ENCODE results near the gene CYP4F3. TPM values are rescaled to one million over a fixed set of nuclear protein-coding genes. Genes with fewer than 3 reads are reported as not detected.

The CYP4F3 gene
- total RNA-seq, 1 donor from 2014 or later: not detected

DNA sequence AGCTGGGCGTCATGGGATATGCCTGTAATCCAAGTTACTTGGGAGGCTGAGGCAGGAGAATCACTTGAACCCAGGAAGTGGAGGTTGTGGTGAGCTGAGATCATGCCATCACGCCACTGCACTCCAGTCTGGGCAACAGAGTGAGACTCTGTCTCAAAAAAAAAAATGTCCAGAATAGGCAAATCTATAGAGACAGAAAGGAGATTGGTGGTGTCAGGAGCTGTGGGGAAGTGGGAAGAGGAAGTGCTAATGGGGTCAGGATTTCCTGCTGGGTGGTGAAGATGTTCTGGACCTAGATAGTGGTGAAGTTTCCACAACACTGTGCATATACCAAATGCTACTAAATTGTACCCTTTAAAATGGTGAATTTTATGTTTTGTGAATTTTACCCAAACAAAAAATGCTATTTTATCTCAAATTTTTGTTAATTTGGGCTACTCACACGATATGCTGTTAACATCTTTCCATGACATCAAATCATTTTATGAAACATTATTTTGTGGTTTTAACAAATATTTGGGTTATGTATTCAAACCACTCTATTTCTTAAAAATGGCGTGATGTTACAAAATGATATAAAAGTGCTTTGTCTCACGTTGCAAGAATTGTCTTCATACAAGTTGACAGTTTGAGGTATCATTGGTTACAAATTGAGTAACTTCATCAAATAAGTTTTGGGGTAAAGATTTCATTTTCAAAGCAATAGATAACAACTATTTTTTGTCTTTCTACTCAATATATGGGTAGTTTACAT, 7.4 kb upstream of the CYP4F3 start:
- no peak for DNase-seq (ENCODE audit: low read depth)
- TF ChIP-seq, protein P1, sequence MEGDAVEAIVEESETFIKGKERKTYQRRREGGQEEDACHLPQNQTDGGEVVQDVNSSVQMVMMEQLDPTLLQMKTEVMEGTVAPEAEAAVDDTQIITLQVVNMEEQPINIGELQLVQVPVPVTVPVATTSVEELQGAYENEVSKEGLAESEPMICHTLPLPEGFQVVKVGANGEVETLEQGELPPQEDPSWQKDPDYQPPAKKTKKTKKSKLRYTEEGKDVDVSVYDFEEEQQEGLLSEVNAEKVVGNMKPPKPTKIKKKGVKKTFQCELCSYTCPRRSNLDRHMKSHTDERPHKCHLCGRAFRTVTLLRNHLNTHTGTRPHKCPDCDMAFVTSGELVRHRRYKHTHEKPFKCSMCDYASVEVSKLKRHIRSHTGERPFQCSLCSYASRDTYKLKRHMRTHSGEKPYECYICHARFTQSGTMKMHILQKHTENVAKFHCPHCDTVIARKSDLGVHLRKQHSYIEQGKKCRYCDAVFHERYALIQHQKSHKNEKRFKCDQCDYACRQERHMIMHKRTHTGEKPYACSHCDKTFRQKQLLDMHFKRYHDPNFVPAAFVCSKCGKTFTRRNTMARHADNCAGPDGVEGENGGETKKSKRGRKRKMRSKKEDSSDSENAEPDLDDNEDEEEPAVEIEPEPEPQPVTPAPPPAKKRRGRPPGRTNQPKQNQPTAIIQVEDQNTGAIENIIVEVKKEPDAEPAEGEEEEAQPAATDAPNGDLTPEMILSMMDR (conservative IDR thresholded peaks at IDR 0.05; ENCODE audit: low read depth, low read length): no peak
- H3K4me3 ChIP-seq (ENCODE audit: low read depth, low read length): no peak overlapping the region

DNA sequence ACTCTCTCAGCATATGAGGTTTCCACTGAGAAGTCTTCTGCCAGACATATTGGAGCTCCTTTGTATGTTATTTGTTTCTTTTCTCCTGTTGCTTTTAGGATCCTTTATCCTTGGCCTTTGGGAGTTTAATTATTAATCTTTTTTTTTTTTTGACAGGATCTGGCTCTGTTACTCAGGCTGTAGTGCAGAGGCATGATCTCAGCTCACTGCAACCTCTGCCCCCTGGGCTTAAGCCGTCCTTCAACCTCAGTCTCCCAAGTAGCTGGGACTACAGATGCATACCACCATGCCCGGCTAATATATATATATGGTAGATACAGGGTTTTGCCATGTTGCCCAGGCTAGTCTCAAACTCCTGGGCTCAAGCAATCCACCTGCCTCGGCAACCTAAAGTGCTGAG, 6.6 kb upstream of the CYP4F3 start:
- H3K4me3 ChIP-seq (ENCODE audit: low read depth, low read length): no peak overlapping the region
- no peak for DNase-seq (ENCODE audit: low read depth)
- TF ChIP-seq, protein P1 (conservative IDR thresholded peaks at IDR 0.05; ENCODE audit: low read depth, low read length): no peak

DNA sequence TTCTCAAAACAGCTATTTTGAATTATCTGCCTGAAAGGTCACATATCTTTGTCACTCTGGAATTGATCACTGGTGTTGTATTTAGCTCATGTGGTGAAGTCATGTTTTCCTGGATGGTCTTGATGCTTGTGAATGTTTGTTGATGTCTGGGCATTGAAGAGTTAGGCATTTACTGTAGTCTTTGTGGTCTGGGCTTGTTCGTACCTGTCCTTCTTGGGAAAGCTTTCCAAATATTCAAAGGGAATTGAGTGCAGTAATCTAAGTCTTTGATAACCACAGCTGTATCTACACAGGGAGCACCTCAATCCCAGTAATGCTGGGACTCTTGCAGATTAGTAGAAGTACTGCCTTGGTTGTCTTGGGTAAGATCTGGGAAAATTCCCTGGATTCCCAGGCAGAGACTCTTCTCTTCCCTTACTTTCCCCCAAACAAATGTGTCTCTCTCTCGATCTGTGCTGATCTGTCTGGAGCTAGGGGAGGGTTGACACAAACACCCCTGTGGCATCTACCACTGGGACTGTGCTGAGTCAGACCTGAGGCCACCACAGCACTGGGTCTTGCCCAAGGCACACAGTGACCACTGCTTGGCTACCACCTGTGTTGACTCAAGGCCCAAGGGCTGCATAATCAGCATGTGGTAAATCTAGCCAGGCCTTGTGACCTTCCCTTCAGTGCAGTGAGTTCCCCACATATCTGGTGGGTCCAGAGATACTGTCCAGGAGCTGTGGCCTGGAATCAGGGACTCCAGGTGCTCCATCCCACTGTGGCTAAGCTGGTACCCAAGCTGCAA, 5.5 kb upstream of the CYP4F3 start:
- TF ChIP-seq, protein P1 (conservative IDR thresholded peaks at IDR 0.05; ENCODE audit: low read depth, low read length): no peak
- no peak overlapping the region for H3K4me3 ChIP-seq (ENCODE audit: low read depth, low read length)
- no peak for DNase-seq (ENCODE audit: low read depth)

DNA sequence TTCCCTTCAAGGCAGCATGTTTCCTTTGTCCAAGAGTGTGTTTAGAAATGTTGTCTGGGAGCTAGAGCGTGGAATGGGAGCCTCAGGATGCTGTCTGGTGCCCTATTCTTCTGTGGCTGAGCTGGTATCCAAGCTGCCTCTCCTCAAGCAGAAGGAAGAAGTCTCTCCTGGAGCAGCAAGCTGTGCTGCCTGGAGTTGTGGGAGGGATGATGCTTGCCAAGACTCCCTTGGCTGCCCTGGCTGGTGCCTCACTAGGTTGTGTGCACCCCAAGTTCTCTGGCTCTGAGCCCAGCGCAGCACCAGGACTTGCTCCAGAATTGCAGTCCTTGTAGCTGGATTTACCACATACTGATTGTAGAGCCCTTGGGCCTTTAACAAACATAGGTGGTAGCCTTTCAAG, 4.7 kb upstream of the CYP4F3 start:
- DNase-seq (ENCODE audit: low read depth): no peak
- TF ChIP-seq, protein P1 (conservative IDR thresholded peaks at IDR 0.05; ENCODE audit: low read depth, low read length): no peak
- no peak overlapping the region for H3K4me3 ChIP-seq (ENCODE audit: low read depth, low read length)

DNA sequence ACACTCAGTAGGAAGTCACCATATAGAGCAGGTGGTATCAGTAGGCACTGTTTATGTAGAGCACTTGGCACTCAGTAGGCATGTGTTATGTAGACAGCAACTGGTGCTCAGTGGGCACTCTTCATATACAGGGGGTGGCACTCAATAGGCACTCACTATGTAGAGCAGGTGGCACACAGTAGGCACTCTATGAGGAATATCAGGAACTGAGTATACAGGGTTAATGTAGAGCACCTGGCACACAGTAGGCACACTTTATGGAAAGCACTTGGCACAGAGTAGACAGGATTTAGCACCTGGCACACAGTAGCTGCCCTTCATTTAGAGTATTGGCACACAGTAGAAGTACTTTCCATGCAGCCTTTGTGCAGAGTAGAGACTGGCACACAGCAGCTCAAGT, 1.1 kb upstream of the CYP4F3 start:
- H3K4me3 ChIP-seq (ENCODE audit: low read depth, low read length): no peak overlapping the region
- TF ChIP-seq, protein P1 (conservative IDR thresholded peaks at IDR 0.05; ENCODE audit: low read depth, low read length): no peak
- no peak for DNase-seq (ENCODE audit: low read depth)

DNA sequence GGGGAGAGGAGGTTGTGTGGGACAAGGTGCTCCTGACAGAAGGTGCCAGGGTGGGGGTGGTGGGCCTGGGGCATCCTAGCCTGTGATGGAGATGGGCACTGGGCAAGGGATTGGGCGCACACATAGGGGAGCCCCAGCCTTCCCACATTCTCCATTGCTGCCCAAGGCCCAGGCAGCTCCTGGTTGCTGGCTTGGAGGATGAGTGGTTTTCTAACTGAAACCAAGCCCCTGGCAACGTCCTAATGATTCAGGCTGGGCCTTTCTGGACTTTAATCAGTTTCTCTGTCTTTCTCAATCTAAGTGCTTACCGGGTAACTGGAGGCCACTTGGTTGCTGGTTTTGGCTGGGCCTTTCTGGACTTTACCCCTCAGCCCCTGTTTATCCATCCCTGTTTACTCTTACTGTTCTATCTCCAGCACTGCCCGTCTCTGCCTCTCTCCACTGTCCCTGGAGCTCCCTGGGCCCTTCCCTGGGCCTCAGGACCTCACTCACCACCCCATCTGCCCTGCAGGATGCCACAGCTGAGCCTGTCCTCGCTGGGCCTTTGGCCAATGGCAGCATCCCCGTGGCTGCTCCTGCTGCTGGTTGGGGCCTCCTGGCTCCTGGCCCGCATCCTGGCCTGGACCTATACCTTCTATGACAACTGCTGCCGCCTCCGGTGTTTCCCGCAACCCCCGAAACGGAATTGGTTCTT, 354 bp downstream of the CYP4F3 start:
- H3K4me3 ChIP-seq (ENCODE audit: low read depth, low read length): no peak overlapping the region
- TF ChIP-seq, protein P1 (conservative IDR thresholded peaks at IDR 0.05; ENCODE audit: low read depth, low read length): no peak
- DNase-seq (ENCODE audit: low read depth): no peak
